HepG2 (cell line): ENCODE measurements around the gene KLHDC4.

Experiments used
- BRF2 ChIP-seq: sonication (generic); formaldehyde crosslinking; IDR thresholded peaks from 2 replicates; pipeline ENCODE4 v1.8.1; 2022; ENCODE audit warnings: mild to moderate bottlenecking, missing genetic modification reagents
- ELF4 ChIP-seq: sonication (generic); formaldehyde crosslinking; IDR thresholded peaks from 2 replicates; pipeline ENCODE4 v1.5.0; 2020; ENCODE audit warnings: missing genetic modification reagents, mild to moderate bottlenecking, moderate library complexity, borderline replicate concordance
- THAP7 ChIP-seq: sonication (generic); formaldehyde crosslinking; IDR thresholded peaks from 2 replicates; pipeline ENCODE4 v1.8.1; 2023; ENCODE audit warnings: mild to moderate bottlenecking, missing genetic modification reagents
- ZBTB49 ChIP-seq: sonication (generic); formaldehyde crosslinking; IDR thresholded peaks from 2 replicates; pipeline ENCODE4 v1.4.0; 2020; ENCODE audit warnings: missing genetic modification reagents, borderline replicate concordance

GRCh38 chr16:87667443-87667842 is 98.3 kb downstream of the KLHDC4 start:
- no peak for TF ChIP-seq THAP7 (CRISPR knock-in tag)
- TF ChIP-seq BRF2 (CRISPR knock-in tag) = no peak
- no peak for TF ChIP-seq ZBTB49 (CRISPR knock-in tag)
- TF ChIP-seq ELF4 = no peak
